HepG2 (cell line): Measurements from ENCODE around the gene MTA3. TPM values are rescaled to one million over a fixed set of nuclear protein-coding genes. Genes with fewer than 3 reads are reported as not detected.

Experiments
- ATAC-seq: fragments of 200-7000 bp; cut with Tn5 transposase; 3 replicates; pipeline ENCODE4 v1.9.1; 2020; ENCODE audit warnings: mild to moderate bottlenecking, moderate library complexity
- BruUV-seq: library from RNA; stranded (reverse); fragments of 400-500 nt; replicated peaks from 2 replicates; lab custom pipeline; 2021; lab: Mats Ljungman, UMichigan
- CTCF ChIA-PET: fragments of 300-600 bp; formaldehyde crosslinking; extraction: SDS; loops from one replicate; lab custom pipeline; 2021; ENCODE audit warnings: low total read pairs, inconsistent platforms, low intra/inter-chr PET ratio; lab: Yijun Ruan, JAX
- POLR2A ChIA-PET: fragments of 350-600 bp; sonication (Branson Sonifier 250); formaldehyde crosslinking; loops from one replicate; lab custom pipeline; 2020; ENCODE audit warnings: antibody characterized with exemption, inconsistent platforms; lab: Yijun Ruan, JAX
- DNase-seq: peaks from one replicate; pipeline ENCODE4 v3.0.0-alpha.2; 2015; ENCODE audit warnings: low spot score
- FAIRE-seq: peaks from 3 replicates; lab custom pipeline; 2011; peaks lifted over from hg19 to GRCh38; lab: Jason Lieb, UNC
- H2AFZ ChIP-seq: one replicate; pipeline ENCODE4 v1.6.1; 2011; ENCODE audit warnings: low read length, inconsistent platforms
- H3K27ac ChIP-seq: fragments of 300-600 bp; 3 replicates; pipeline ENCODE4 v1.8.0; 2011; ENCODE audit warnings: mixed run types, mild to moderate bottlenecking, mixed read lengths, low read length, inconsistent platforms; ENCODE audit not compliant: insufficient read depth; ENCODE audit errors: extremely low read length
- H3K27me3 ChIP-seq, 2 experiments: fragments of 200-600 bp in 1 of 2; 2 replicates in 1 of 2; 3 replicates in 1 of 2; pipeline versions ENCODE4 v1.6.0 to v1.8.0; 2011; ENCODE audit warnings: low read length in 2 of 2, mild to moderate bottlenecking in 2 of 2, moderate library complexity in 2 of 2, inconsistent platforms in 1 of 2; ENCODE audit not compliant: insufficient read depth in 2 of 2, control insufficient read depth in 1 of 2
- H3K36me3 ChIP-seq, 2 experiments: fragments of 200-600 bp in 1 of 2; replicated peaks in 1 of 2; 2 replicates in 1 of 2; 3 replicates in 1 of 2; pipeline versions ENCODE4 v1.5.1 to v1.8.0; 2011; ENCODE audit warnings: low read length in 2 of 2, inconsistent platforms in 1 of 2; ENCODE audit not compliant: insufficient read depth in 2 of 2, control insufficient read depth in 1 of 2
- H3K4me1 ChIP-seq: 2 replicates; pipeline ENCODE4 v1.5.1; 2012; ENCODE audit warnings: low read length, inconsistent platforms; ENCODE audit not compliant: insufficient read depth
- H3K4me2 ChIP-seq: 2 replicates; pipeline ENCODE4 v1.6.0; 2011; ENCODE audit warnings: low read depth, low read length, inconsistent platforms
- H3K4me3 ChIP-seq, 3 experiments: fragments of 200-600 bp in 1 of 3; sonication (generic), shearing (Covaris generic) in 1 of 3; replicated peaks in 1 of 3; 2 replicates each; pipeline ENCODE4 v1.5.1; 2011 to 2016; ENCODE audit warnings: low read length in 3 of 3, inconsistent platforms in 2 of 3, low read depth in 2 of 3, mild to moderate bottlenecking in 2 of 3, control low read depth in 1 of 3, mixed read lengths in 1 of 3; ENCODE audit not compliant: insufficient read depth in 1 of 3
- H3K79me2 ChIP-seq: one replicate; pipeline ENCODE4 v1.6.1; 2011; ENCODE audit warnings: low read length, inconsistent platforms; ENCODE audit not compliant: insufficient read depth
- H3K9ac ChIP-seq: 2 replicates; pipeline ENCODE4 v1.6.0; 2011; ENCODE audit warnings: mild to moderate bottlenecking, low read depth, low read length, inconsistent platforms; ENCODE audit not compliant: insufficient read depth
- H3K9me3 ChIP-seq: 2 replicates; pipeline ENCODE4 v1.5.1; 2012; ENCODE audit warnings: mild to moderate bottlenecking, low read length
- H4K20me1 ChIP-seq: 2 replicates; pipeline ENCODE4 v1.6.0; 2011; ENCODE audit warnings: inconsistent platforms, mild to moderate bottlenecking, low read length, moderate library complexity; ENCODE audit not compliant: insufficient read depth
- HNF4G ChIP-seq, 2 experiments: sonication (generic) in 1 of 2; formaldehyde crosslinking in 1 of 2; IDR thresholded peaks; 2 replicates each; pipeline versions ENCODE4 v1.4.0 to v1.6.1; 2011 to 2020; ENCODE audit warnings: borderline replicate concordance in 2 of 2, low read depth in 2 of 2, mild to moderate bottlenecking in 2 of 2, low read length in 1 of 2, missing genetic modification reagents in 1 of 2, moderate library complexity in 1 of 2
- KLF12 ChIP-seq: sonication (generic); formaldehyde crosslinking; IDR thresholded peaks from 2 replicates; pipeline ENCODE4 v1.4.0; 2020; ENCODE audit warnings: missing genetic modification reagents, borderline replicate concordance
- MED13 ChIP-seq: sonication (generic); formaldehyde crosslinking; IDR thresholded peaks from 2 replicates; pipeline ENCODE4 v1.5.0; 2020; ENCODE audit warnings: missing genetic modification reagents
- MXD4 ChIP-seq: IDR thresholded peaks from 2 replicates; pipeline ENCODE4 v1.6.1; 2016; ENCODE audit warnings: mild to moderate bottlenecking, missing biosample characterization, missing genetic modification reagents
- POLR2AphosphoS2 ChIP-seq: IDR thresholded peaks from 2 replicates; pipeline ENCODE4 v1.6.1; 2011; ENCODE audit warnings: low read depth, low read length, improper control_type of control experiment
- RXRB ChIP-seq: IDR thresholded peaks from 2 replicates; pipeline ENCODE4 v1.6.1; 2016; ENCODE audit warnings: borderline replicate concordance, missing genetic modification reagents, missing compliant biosample characterization
- SMYD3 ChIP-seq: sonication (generic); formaldehyde crosslinking; IDR thresholded peaks from 2 replicates; pipeline ENCODE4 v1.8.1; 2023; ENCODE audit warnings: mild to moderate bottlenecking, missing genetic modification reagents
- SP2 ChIP-seq: sonication (generic); formaldehyde crosslinking; IDR thresholded peaks from 2 replicates; pipeline ENCODE4 v1.5.1; 2020; ENCODE audit warnings: mild to moderate bottlenecking, missing genetic modification reagents
- TARDBP ChIP-seq: sonication (generic); formaldehyde crosslinking; IDR thresholded peaks from 2 replicates; pipeline ENCODE4 v1.8.0; 2022; ENCODE audit warnings: mild to moderate bottlenecking, missing genetic modification reagents
- TOPORS ChIP-seq: sonication (generic); formaldehyde crosslinking; IDR thresholded peaks from 2 replicates; pipeline ENCODE4 v1.8.0; 2023; ENCODE audit warnings: mild to moderate bottlenecking, missing genetic modification reagents
- ZEB1 ChIP-seq: IDR thresholded peaks from 2 replicates; pipeline ENCODE4 v1.6.1; 2012; ENCODE audit warnings: mild to moderate bottlenecking, low read depth, inconsistent platforms; ENCODE audit not compliant: insufficient replicate concordance
- ZFX ChIP-seq: sonication (generic); formaldehyde crosslinking; IDR thresholded peaks from 2 replicates; pipeline ENCODE4 v1.4.0; 2020; ENCODE audit warnings: mild to moderate bottlenecking, low read depth, missing genetic modification reagents, moderate library complexity
- ZIK1 ChIP-seq: sonication (generic); formaldehyde crosslinking; IDR thresholded peaks from 2 replicates; pipeline ENCODE4 v1.5.0; 2020; ENCODE audit warnings: mild to moderate bottlenecking, low read depth, missing genetic modification reagents, borderline replicate concordance
- WGBS: methylation state at CpG from one replicate; pipeline ENCODE4 v1.1.6; 2017; ENCODE audit warnings: low lambda C conversion rate; 5-methylcytosine and 5-hydroxymethylcytosine counted together
- in situ Hi-C: cut with HindIII; loops from 2 replicates; pipeline ENCODE4 v1.10.0; 2017; ENCODE audit warnings: low pct_unique_long_range_greater_than_20kb; ENCODE audit not compliant: extremely low pct_ligation_motif_present
- intact Hi-C: fragments of 100-400 bp; cut with micrococcal nuclease; formaldehyde crosslinking; loops from one replicate; pipeline ENCODE4 v1.10.0; 2022; ENCODE audit not compliant: unreplicated experiment
- polyA plus RNA-seq, 8 experiments: library from polyadenylated mRNA; depleted of rRNA in 3 of 8; stranded (reverse) in 7 of 8; unstranded in 1 of 8; fragments of >200 nt; fragmentation: Illumina TruSeq in 4 of 8; extraction: Trizol in 4 of 8; gene quantifications; 2 replicates each; pipeline versions ENCODE4 v1.2.1 to v1.2.3, GENCODE V29; 2011 to 2016; ENCODE audit warnings: low read depth in 4 of 8, missing spikeins in 1 of 8, mixed read lengths in 1 of 8; ENCODE audit not compliant: insufficient read depth in 1 of 8
- total RNA-seq, 5 experiments: library from RNA; depleted of rRNA; stranded (reverse); fragments of >200 nt; fragmentation: Illumina TruSeq; extraction: Trizol; gene quantifications; 2 replicates each; pipeline ENCODE4 v1.2.3, GENCODE V29; 2016; ENCODE audit warnings: low read depth in 1 of 5
- TF ChIP-seq, protein P1 (sequence below): sonication (generic); formaldehyde crosslinking; IDR thresholded peaks from 2 replicates; pipeline ENCODE4 v1.5.1; 2020; ENCODE audit warnings: mild to moderate bottlenecking, missing genetic modification reagents, moderate library complexity
- TF ChIP-seq, protein P2 (sequence below): sonication (generic); formaldehyde crosslinking; IDR thresholded peaks from 2 replicates; pipeline ENCODE4 v1.9.0; 2022; ENCODE audit warnings: missing genetic modification reagents, mild to moderate bottlenecking, borderline replicate concordance
- TF ChIP-seq, protein P3 (sequence below): sonication (generic); formaldehyde crosslinking; conservative IDR thresholded peaks from 2 replicates; pipeline ENCODE4 v1.8.1; 2023; ENCODE audit warnings: missing genetic modification reagents

MTA3 gene
- total and polyA plus RNA-seq, 2 of the 13 experiments (the other 11 are each of a cell fraction or from before 2014, with no cell fraction given) = 48.8 to 77.8 TPM

DNA sequence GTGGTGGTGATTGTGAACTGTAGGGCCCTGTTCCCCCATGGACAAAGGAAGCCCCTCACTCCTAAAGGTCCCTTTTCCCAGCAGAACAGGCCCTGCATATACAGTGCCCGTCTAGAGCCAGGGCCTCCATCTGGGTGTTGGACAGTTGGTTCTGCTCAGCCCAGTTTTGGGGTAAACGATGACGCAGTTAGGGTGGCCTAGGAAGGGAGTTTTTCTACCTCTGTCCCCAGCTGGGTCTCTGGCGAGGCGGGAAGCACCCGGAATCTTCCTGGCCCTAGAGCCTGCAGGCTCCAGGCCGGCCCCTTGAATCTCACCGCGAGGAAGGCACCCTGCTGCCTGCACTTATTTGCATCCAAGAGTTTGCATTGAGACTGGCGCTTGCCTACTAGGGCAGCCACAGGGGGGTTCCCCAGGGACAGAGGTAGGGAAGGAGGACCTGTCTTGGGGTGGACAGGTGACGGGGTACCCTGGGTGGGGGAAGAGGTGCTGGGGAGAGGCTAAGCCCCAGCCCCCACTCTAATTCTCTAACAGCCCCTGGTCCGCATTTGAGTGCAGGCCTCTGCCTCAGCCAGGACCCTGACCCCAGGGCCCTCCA is 529 bp upstream of the MTA3 start:
- BruUV-seq = TSS peak; percentile 95
- WGBS = 0% methylated on average over 8 of the region's 12 CpGs
- Histone ChIP-seq H3K4me3 (peak overlapping the region; percentile 60 to 95 (median 75)), H3K27me3 (no peaks in the 10 kb centered on the region; a peak in 1 of 5 replicates), H2AFZ (peak overlapping the region; percentile 55), H3K9ac (peak overlapping the region; percentile 75), H4K20me1 (no peaks in the 10 kb centered on the region), H3K4me1 (peaks cover 48% of the 10 kb centered on the region), H3K79me2 (peaks cover 19% of the 10 kb centered on the region), H3K9me3 (no peaks in the 10 kb centered on the region), H3K36me3 (no peaks in the 10 kb centered on the region), H3K27ac (peak overlapping the region; percentile 79), H3K4me2 (peak overlapping the region; percentile 96)
- ChIA-PET POLR2A (interaction anchor here (0.6 to 1.8 kb wide), 5 partner anchors 10 to 205 kb away, joined by 3 to 5 read pairs (median 4); no protein-coding TSS in a partner anchor), CTCF (no interaction called here)
- DNase-seq = peak; percentile 40
- peak; percentile 83 for ATAC-seq
- intact Hi-C loops (loop anchor here (2.0 kb wide), 3 partner anchors 63 to 95 kb away; no protein-coding TSS in a partner anchor), in situ Hi-C loops (no loop called here)
- peak; percentile 28 for FAIRE-seq
- 0 out of 2 replicates have a peak, but pooled peaks have one; percentile 24 for TF ChIP-seq MED13 (CRISPR knock-in tag)
- TF ChIP-seq KLF12 (CRISPR knock-in tag) = no peak
- TF ChIP-seq ZEB1 = peak; percentile 44
- peak; percentile 39; the same call in 1 of the 2 replicates for TF ChIP-seq HNF4G (IDR thresholded peaks at IDR 0.05; ENCODE audit: borderline replicate concordance, low read depth, low read length)
- TF ChIP-seq HNF4G (CRISPR knock-in tag; IDR thresholded peaks at IDR 0.05; ENCODE audit: borderline replicate concordance, low read depth) = no peak; the same call in 1 of the 2 replicates
- peak; percentile 19; the same call in 1 of the 2 replicates for TF ChIP-seq TARDBP (CRISPR knock-in tag)
- TF ChIP-seq MXD4 (CRISPR knock-in tag) = 0 out of 2 replicates have a peak, but pooled peaks have one; percentile 18
- TF ChIP-seq TOPORS (CRISPR knock-in tag) = peak; percentile 28; the same call in 1 of the 2 replicates
- 0 out of 2 replicates have a peak, but pooled peaks have one; percentile 19 for TF ChIP-seq ZIK1 (CRISPR knock-in tag)
- TF ChIP-seq POLR2AphosphoS2 = no peak
- no peak for TF ChIP-seq SP2 (CRISPR knock-in tag)
- TF ChIP-seq, protein P1, sequence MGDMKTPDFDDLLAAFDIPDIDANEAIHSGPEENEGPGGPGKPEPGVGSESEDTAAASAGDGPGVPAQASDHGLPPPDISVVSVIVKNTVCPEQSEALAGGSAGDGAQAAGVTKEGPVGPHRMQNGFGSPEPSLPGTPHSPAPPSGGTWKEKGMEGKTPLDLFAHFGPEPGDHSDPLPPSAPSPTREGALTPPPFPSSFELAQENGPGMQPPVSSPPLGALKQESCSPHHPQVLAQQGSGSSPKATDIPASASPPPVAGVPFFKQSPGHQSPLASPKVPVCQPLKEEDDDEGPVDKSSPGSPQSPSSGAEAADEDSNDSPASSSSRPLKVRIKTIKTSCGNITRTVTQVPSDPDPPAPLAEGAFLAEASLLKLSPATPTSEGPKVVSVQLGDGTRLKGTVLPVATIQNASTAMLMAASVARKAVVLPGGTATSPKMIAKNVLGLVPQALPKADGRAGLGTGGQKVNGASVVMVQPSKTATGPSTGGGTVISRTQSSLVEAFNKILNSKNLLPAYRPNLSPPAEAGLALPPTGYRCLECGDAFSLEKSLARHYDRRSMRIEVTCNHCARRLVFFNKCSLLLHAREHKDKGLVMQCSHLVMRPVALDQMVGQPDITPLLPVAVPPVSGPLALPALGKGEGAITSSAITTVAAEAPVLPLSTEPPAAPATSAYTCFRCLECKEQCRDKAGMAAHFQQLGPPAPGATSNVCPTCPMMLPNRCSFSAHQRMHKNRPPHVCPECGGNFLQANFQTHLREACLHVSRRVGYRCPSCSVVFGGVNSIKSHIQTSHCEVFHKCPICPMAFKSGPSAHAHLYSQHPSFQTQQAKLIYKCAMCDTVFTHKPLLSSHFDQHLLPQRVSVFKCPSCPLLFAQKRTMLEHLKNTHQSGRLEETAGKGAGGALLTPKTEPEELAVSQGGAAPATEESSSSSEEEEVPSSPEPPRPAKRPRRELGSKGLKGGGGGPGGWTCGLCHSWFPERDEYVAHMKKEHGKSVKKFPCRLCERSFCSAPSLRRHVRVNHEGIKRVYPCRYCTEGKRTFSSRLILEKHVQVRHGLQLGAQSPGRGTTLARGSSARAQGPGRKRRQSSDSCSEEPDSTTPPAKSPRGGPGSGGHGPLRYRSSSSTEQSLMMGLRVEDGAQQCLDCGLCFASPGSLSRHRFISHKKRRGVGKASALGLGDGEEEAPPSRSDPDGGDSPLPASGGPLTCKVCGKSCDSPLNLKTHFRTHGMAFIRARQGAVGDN (CRISPR knock-in tag) = peak; percentile 84
- TF ChIP-seq ZFX (CRISPR knock-in tag) = peak; percentile 82
- TF ChIP-seq RXRB (CRISPR knock-in tag) = 0 out of 2 replicates have a peak, but pooled peaks have one; percentile 20
- TF ChIP-seq, protein P2, sequence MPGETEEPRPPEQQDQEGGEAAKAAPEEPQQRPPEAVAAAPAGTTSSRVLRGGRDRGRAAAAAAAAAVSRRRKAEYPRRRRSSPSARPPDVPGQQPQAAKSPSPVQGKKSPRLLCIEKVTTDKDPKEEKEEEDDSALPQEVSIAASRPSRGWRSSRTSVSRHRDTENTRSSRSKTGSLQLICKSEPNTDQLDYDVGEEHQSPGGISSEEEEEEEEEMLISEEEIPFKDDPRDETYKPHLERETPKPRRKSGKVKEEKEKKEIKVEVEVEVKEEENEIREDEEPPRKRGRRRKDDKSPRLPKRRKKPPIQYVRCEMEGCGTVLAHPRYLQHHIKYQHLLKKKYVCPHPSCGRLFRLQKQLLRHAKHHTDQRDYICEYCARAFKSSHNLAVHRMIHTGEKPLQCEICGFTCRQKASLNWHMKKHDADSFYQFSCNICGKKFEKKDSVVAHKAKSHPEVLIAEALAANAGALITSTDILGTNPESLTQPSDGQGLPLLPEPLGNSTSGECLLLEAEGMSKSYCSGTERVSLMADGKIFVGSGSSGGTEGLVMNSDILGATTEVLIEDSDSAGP (CRISPR knock-in tag) = peak; percentile 61; the same call in 1 of the 2 replicates
- peak; percentile 57; the same call in 1 of the 2 replicates for TF ChIP-seq SMYD3 (CRISPR knock-in tag)
- TF ChIP-seq, protein P3, sequence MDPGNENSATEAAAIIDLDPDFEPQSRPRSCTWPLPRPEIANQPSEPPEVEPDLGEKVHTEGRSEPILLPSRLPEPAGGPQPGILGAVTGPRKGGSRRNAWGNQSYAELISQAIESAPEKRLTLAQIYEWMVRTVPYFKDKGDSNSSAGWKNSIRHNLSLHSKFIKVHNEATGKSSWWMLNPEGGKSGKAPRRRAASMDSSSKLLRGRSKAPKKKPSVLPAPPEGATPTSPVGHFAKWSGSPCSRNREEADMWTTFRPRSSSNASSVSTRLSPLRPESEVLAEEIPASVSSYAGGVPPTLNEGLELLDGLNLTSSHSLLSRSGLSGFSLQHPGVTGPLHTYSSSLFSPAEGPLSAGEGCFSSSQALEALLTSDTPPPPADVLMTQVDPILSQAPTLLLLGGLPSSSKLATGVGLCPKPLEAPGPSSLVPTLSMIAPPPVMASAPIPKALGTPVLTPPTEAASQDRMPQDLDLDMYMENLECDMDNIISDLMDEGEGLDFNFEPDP (CRISPR knock-in tag) = no peak
